MCF 10A (cell line): Measurements from ENCODE around the gene OTX1. TPM values are rescaled to one million over a fixed set of nuclear protein-coding genes. Genes with fewer than 3 reads are reported as not detected.

Source experiments
- BruUV-seq: library from RNA; stranded (reverse); fragments of 400-500 nt; replicated peaks from 2 replicates; lab custom pipeline; 2021; lab: Mats Ljungman, UMichigan
- CTCF ChIA-PET: fragments of 300-600 bp; sonication (Branson Sonifier 250); formaldehyde crosslinking; extraction: SDS; loops from one replicate; lab custom pipeline; 2021; ENCODE audit warnings: antibody characterized with exemption, inconsistent platforms; lab: Yijun Ruan, JAX
- POLR2A ChIA-PET: fragments of 300-600, 350-650 bp; sonication (Branson Sonifier 250); formaldehyde crosslinking; extraction: SDS; loops from one replicate; lab custom pipeline; 2020; ENCODE audit warnings: antibody characterized with exemption, inconsistent platforms; lab: Yijun Ruan, JAX
- DNase-seq: peaks from one replicate; pipeline ENCODE4 v3.0.0-alpha.2; 2018; ENCODE audit not compliant: unreplicated experiment
- H3K27ac Mint-ChIP-seq: one replicate; pipeline ENCODE4 v1.8.0; 2022; ENCODE audit warnings: mild to moderate bottlenecking, low read depth, mixed read lengths; ENCODE audit not compliant: unreplicated experiment
- H3K27me3 Mint-ChIP-seq: one replicate; pipeline ENCODE4 v1.8.0; 2022; ENCODE audit warnings: mixed read lengths; ENCODE audit not compliant: insufficient read depth, unreplicated experiment
- H3K36me3 Mint-ChIP-seq: one replicate; pipeline ENCODE4 v1.8.0; 2022; ENCODE audit warnings: mild to moderate bottlenecking, moderate library complexity, mixed read lengths; ENCODE audit not compliant: insufficient read depth, unreplicated experiment
- H3K4me1 Mint-ChIP-seq: one replicate; pipeline ENCODE4 v1.8.0; 2022; ENCODE audit warnings: mixed read lengths; ENCODE audit not compliant: insufficient read depth, unreplicated experiment
- H3K4me3 Mint-ChIP-seq: one replicate; pipeline ENCODE4 v1.8.0; 2022; ENCODE audit warnings: mild to moderate bottlenecking, moderate library complexity, mixed read lengths; ENCODE audit not compliant: unreplicated experiment
- H3K9me3 Mint-ChIP-seq: one replicate; pipeline ENCODE4 v1.8.0; 2022; ENCODE audit warnings: mixed read lengths; ENCODE audit not compliant: unreplicated experiment
- CTCF ChIP-seq: fragments of 200-600 bp; IDR thresholded peaks from one replicate; pipeline ENCODE4 v1.8.0; 2022; ENCODE audit warnings: antibody characterized with exemption, mild to moderate bottlenecking; ENCODE audit not compliant: unreplicated experiment
- intact Hi-C: fragments of 100-400 bp; cut with micrococcal nuclease; formaldehyde crosslinking; loops from 2 replicates; pipeline ENCODE4 v1.14.1; 2022
- total RNA-seq: library from RNA; stranded (reverse); gene quantifications from 2 replicates; pipeline ENCODE4 v1.2.3, GENCODE V29; 2022

OTX1 gene
- total RNA-seq, 1 experiment from 2014 or later, result 1.4 TPM

- Mint-ChIP-seq H3K36me3 (peaks cover 6% of the 10 kb centered on the region), H3K4me1 (no peaks in the 10 kb centered on the region), H3K27me3 (no peaks in the 10 kb centered on the region), H3K27ac (peak overlapping the region; percentile 89), H3K4me3 (peak overlapping the region; percentile 96), H3K9me3 (no peaks in the 10 kb centered on the region)
- BruUV-seq, result no TSS peak
- DNase-seq, result no peak
- ChIA-PET POLR2A (interaction anchor here (0.7 to 2.1 kb wide), 4 partner anchors 9 to 264 kb away, joined by 4 to 11 read pairs (median 5); no protein-coding TSS in a partner anchor), CTCF (interaction anchor here (0.7 kb wide), 1 partner anchor 661 kb away, joined by 5 read pairs; no protein-coding TSS in a partner anchor)
- TF ChIP-seq CTCF, result no peak
- intact Hi-C loops, result no loop called here
Observed at GRCh38 chr2:63049970-63050333, 678 bp upstream of the OTX1 start.

GRCh38 chr2:63051042-63051794 lies 588 bp downstream of the OTX1 start:
- CTCF ChIA-PET, result interaction anchor here (0.7 to 1.3 kb wide), 2 partner anchors 33 to 129 kb away, joined by 3 read pairs; no protein-coding TSS in a partner anchor
- no peak for TF ChIP-seq CTCF
- no peaks in the 10 kb centered on the region for H3K4me1 Mint-ChIP-seq
- H3K4me3 Mint-ChIP-seq, result peak overlapping the region; percentile 96
- DNase-seq, result no peak
- H3K36me3 Mint-ChIP-seq, result peaks cover 8% of the 10 kb centered on the region
- intact Hi-C loops, result no loop called here
- POLR2A ChIA-PET, result interaction anchor here (1.0 to 2.1 kb wide), 3 partner anchors 10 to 74 kb away, joined by 3 to 11 read pairs (median 3); no protein-coding TSS in a partner anchor
- peak overlapping the region; percentile 67 for H3K27ac Mint-ChIP-seq
- no peaks in the 10 kb centered on the region for H3K9me3 Mint-ChIP-seq
- H3K27me3 Mint-ChIP-seq, result no peaks in the 10 kb centered on the region
- no TSS peak for BruUV-seq

- CTCF ChIA-PET, result interaction anchor here (0.7 to 1.3 kb wide), 4 partner anchors 22 to 1611 kb away, joined by 3 to 4 read pairs (median 3); no protein-coding TSS in a partner anchor
- POLR2A ChIA-PET, result interaction anchor here (1.0 to 2.1 kb wide), 3 partner anchors 11 to 73 kb away, joined by 3 to 11 read pairs (median 3); no protein-coding TSS in a partner anchor
- BruUV-seq, result no TSS peak
- Mint-ChIP-seq H3K27me3 (no peaks in the 10 kb centered on the region), H3K36me3 (peaks cover 9% of the 10 kb centered on the region), H3K4me3 (peak overlapping the region; percentile 96), H3K9me3 (no peaks in the 10 kb centered on the region), H3K4me1 (no peaks in the 10 kb centered on the region), H3K27ac (peak overlapping the region; percentile 67)
- no peak for TF ChIP-seq CTCF
- intact Hi-C loops, result no loop called here
- DNase-seq, result no peak
Observed at GRCh38 chr2:63051795-63052333, 1.2 kb downstream of the OTX1 start.
